H1 (cell line): ENCODE data around the gene WNK4. TPM values are rescaled to one million over a fixed set of nuclear protein-coding genes. Genes with fewer than 3 reads are reported as not detected.

ENCODE experiments used
- CTCF ChIA-PET: fragments of 300-600 bp; sonication (Branson Sonifier 250); formaldehyde crosslinking; loops from one replicate; lab custom pipeline; 2021; ENCODE audit not compliant: partially characterized antibody; lab: Charles Lee
- POLR2A ChIA-PET: fragments of 300-600 bp; sonication (Branson Sonifier 250); formaldehyde crosslinking; loops from one replicate; lab custom pipeline; 2021; ENCODE audit warnings: inconsistent platforms; ENCODE audit not compliant: partially characterized antibody; lab: Charles Lee
- DNase-seq, 2 experiments: peaks; one replicate each; pipeline versions ENCODE4 v3.0.0 to v3.0.0-alpha.2; 2010 to 2022; ENCODE audit warnings: low spot score in 2 of 2, low read depth in 1 of 2, mixed read lengths in 1 of 2
- FAIRE-seq: peaks from 2 replicates; lab custom pipeline; 2011; peaks lifted over from hg19 to GRCh38; lab: Jason Lieb, UNC
- H2AFZ ChIP-seq: 2 replicates; pipeline ENCODE4 v1.8.1; 2012; ENCODE audit warnings: low read length, inconsistent platforms
- H2AK5ac ChIP-seq: 2 replicates; pipeline ENCODE4 v1.6.1; 2013; ENCODE audit warnings: low read depth, low read length
- H2BK120ac ChIP-seq: replicated peaks from 2 replicates; pipeline ENCODE3; 2013; ENCODE audit warnings: low read depth, low read length, inconsistent platforms
- H2BK12ac ChIP-seq: 2 replicates; pipeline ENCODE4 v1.6.1; 2013; ENCODE audit warnings: low read depth, low read length
- H2BK15ac ChIP-seq: 2 replicates; pipeline ENCODE4 v1.6.1; 2013; ENCODE audit warnings: low read length
- H2BK20ac ChIP-seq: 2 replicates; pipeline ENCODE4 v1.6.1; 2013; ENCODE audit warnings: low read length
- H2BK5ac ChIP-seq: 2 replicates; pipeline ENCODE4 v1.6.1; 2013; ENCODE audit warnings: low read depth, low read length
- H3K14ac ChIP-seq: 2 replicates; pipeline ENCODE4 v1.6.1; 2013; ENCODE audit warnings: inconsistent platforms; ENCODE audit not compliant: insufficient read length
- H3K18ac ChIP-seq: 2 replicates; pipeline ENCODE4 v1.6.1; 2013; ENCODE audit warnings: low read length; ENCODE audit errors: extremely low read depth
- H3K23ac ChIP-seq: 2 replicates; pipeline ENCODE4 v1.6.1; 2013; ENCODE audit warnings: inconsistent platforms; ENCODE audit not compliant: insufficient read length
- H3K23me2 ChIP-seq: 2 replicates; pipeline ENCODE4 v1.6.1; 2013; ENCODE audit warnings: low read depth, low read length
- H3K27ac ChIP-seq: 2 replicates; pipeline ENCODE4 v1.6.1; 2011; ENCODE audit warnings: low read depth, low read length, inconsistent platforms
- H3K27me3 ChIP-seq, 4 experiments: replicated peaks in 1 of 4; 1 replicate in 1 of 4; 2 replicates in 3 of 4; pipeline versions ENCODE4 v1.6.1 to v1.8.1; 2011 to 2013; ENCODE audit warnings: low read length in 3 of 4, mild to moderate bottlenecking in 3 of 4, inconsistent platforms in 2 of 4, mixed read lengths in 2 of 4, moderate library complexity in 1 of 4; ENCODE audit not compliant: control insufficient read depth in 3 of 4, insufficient read depth in 3 of 4; ENCODE audit errors: extremely low read depth in 1 of 4
- H3K36me3 ChIP-seq, 4 experiments: 2 replicates each; pipeline versions ENCODE4 v1.6.1 to v1.8.1; 2011 to 2013; ENCODE audit warnings: mild to moderate bottlenecking in 4 of 4, low read length in 3 of 4, moderate library complexity in 2 of 4, control low read depth in 1 of 4, inconsistent platforms in 1 of 4; ENCODE audit not compliant: insufficient read depth in 4 of 4, control insufficient read depth in 2 of 4
- H3K4ac ChIP-seq: replicated peaks from 2 replicates; pipeline ENCODE3; 2013; ENCODE audit warnings: low read length, low read depth, mixed read lengths, inconsistent platforms; ENCODE audit not compliant: insufficient read length
- H3K4me1 ChIP-seq, 4 experiments: replicated peaks in 1 of 4; 1 replicate in 1 of 4; 2 replicates in 3 of 4; pipeline versions ENCODE4 v1.6.1 to v1.8.1; 2011 to 2013; ENCODE audit warnings: low read length in 3 of 4, inconsistent platforms in 2 of 4, mixed read lengths in 1 of 4; ENCODE audit not compliant: insufficient read depth in 4 of 4, control insufficient read depth in 3 of 4
- H3K4me2 ChIP-seq, 2 experiments: 2 replicates each; pipeline versions ENCODE4 v1.6.1 to v1.8.1; 2011 to 2013; ENCODE audit warnings: low read depth in 2 of 2, low read length in 2 of 2, control low read depth in 1 of 2, inconsistent platforms in 1 of 2, mild to moderate bottlenecking in 1 of 2; ENCODE audit not compliant: insufficient read depth in 1 of 2
- H3K4me3 ChIP-seq, 4 experiments: fragments of 200-600, 300-600 bp in 1 of 4; sonication (generic), shearing (Covaris generic), sonication (Bioruptor Twin) in 1 of 4; 2 replicates each; pipeline versions ENCODE4 v1.5.1 to v1.8.1; 2011 to 2016; ENCODE audit warnings: low read length in 4 of 4, low read depth in 3 of 4, control low read depth in 2 of 4, inconsistent platforms in 2 of 4, mild to moderate bottlenecking in 2 of 4, mixed read lengths in 1 of 4, moderate library complexity in 1 of 4; ENCODE audit not compliant: insufficient read depth in 2 of 4; ENCODE audit errors: extremely low read depth in 1 of 4
- H3K56ac ChIP-seq: replicated peaks from 2 replicates; pipeline ENCODE3; 2013; ENCODE audit warnings: low read depth, mild to moderate bottlenecking, mixed read lengths, low read length, inconsistent platforms; ENCODE audit not compliant: insufficient read length
- H3K79me1 ChIP-seq: 2 replicates; pipeline ENCODE4 v1.6.1; 2013; ENCODE audit warnings: low read depth, low read length, control low read depth
- H3K79me2 ChIP-seq, 2 experiments: 2 replicates each; pipeline versions ENCODE4 v1.6.1 to v1.8.1; 2012 to 2013; ENCODE audit warnings: low read length in 2 of 2, mild to moderate bottlenecking in 2 of 2, inconsistent platforms in 1 of 2; ENCODE audit not compliant: insufficient read depth in 2 of 2, control insufficient read depth in 1 of 2
- H3K9ac ChIP-seq, 4 experiments: replicated peaks in 1 of 4; 1 replicate in 1 of 4; 2 replicates in 3 of 4; pipeline versions ENCODE4 v1.6.1 to v1.8.1; 2011 to 2013; ENCODE audit warnings: low read depth in 3 of 4, low read length in 3 of 4, control low read depth in 2 of 4, mild to moderate bottlenecking in 2 of 4, moderate library complexity in 2 of 4, inconsistent platforms in 1 of 4; ENCODE audit errors: extremely low read depth in 1 of 4
- H3K9me3 ChIP-seq, 2 experiments: 2 replicates each; pipeline versions ENCODE4 v1.6.1 to v1.8.1; 2012 to 2013; ENCODE audit warnings: mild to moderate bottlenecking in 2 of 2, moderate library complexity in 2 of 2, control low read depth in 1 of 2, inconsistent platforms in 1 of 2, low read depth in 1 of 2, low read length in 1 of 2, mixed read lengths in 1 of 2; ENCODE audit not compliant: insufficient read depth in 2 of 2
- H4K20me1 ChIP-seq, 2 experiments: replicated peaks in 1 of 2; 2 replicates each; pipeline versions ENCODE3 to v1.8.1; 2011 to 2013; ENCODE audit warnings: inconsistent platforms in 2 of 2, low read length in 2 of 2, mild to moderate bottlenecking in 1 of 2; ENCODE audit not compliant: insufficient read depth in 2 of 2, control insufficient read depth in 1 of 2
- H4K5ac ChIP-seq: 2 replicates; pipeline ENCODE4 v1.6.1; 2013; ENCODE audit warnings: low read length, low read depth, mixed read lengths, inconsistent platforms; ENCODE audit not compliant: insufficient read length
- H4K8ac ChIP-seq: 2 replicates; pipeline ENCODE4 v1.8.0; 2013; ENCODE audit warnings: mild to moderate bottlenecking, moderate library complexity, low read length, inconsistent platforms; ENCODE audit not compliant: insufficient read depth; ENCODE audit errors: extremely low read depth
- H4K91ac ChIP-seq: replicated peaks from 2 replicates; pipeline ENCODE3; 2013; ENCODE audit warnings: low read length, mixed read lengths, inconsistent platforms; ENCODE audit not compliant: insufficient read length
- CREB1 ChIP-seq: IDR thresholded peaks from 2 replicates; pipeline ENCODE4 v1.6.1; 2012; ENCODE audit warnings: inconsistent platforms
- EZH2 ChIP-seq: fragments of 200-600 bp; sonication (generic); IDR thresholded peaks from 2 replicates; pipeline ENCODE4 v1.7.1; 2012; ENCODE audit warnings: low read depth, mild to moderate bottlenecking, moderate library complexity, low read length, inconsistent platforms; ENCODE audit not compliant: severe bottlenecking
- GABPA ChIP-seq: IDR thresholded peaks from 2 replicates; pipeline ENCODE4 v1.6.1; 2011; ENCODE audit warnings: mild to moderate bottlenecking, low read length, moderate library complexity, borderline replicate concordance; ENCODE audit not compliant: insufficient read depth
- KDM4A ChIP-seq: IDR thresholded peaks from one replicate; pipeline ENCODE4 v1.7.1; 2012; ENCODE audit warnings: low read depth, mild to moderate bottlenecking, moderate library complexity, low read length, inconsistent platforms; ENCODE audit not compliant: severe bottlenecking
- KDM5A ChIP-seq: fragments of 200-600 bp; IDR thresholded peaks from 2 replicates; pipeline ENCODE4 v1.7.1; 2012; ENCODE audit warnings: mild to moderate bottlenecking, low read length, inconsistent platforms, mixed read lengths
- MAFK ChIP-seq: IDR thresholded peaks from 2 replicates; pipeline ENCODE4 v1.6.1; 2012; ENCODE audit warnings: low read depth, mild to moderate bottlenecking, improper control_type of control experiment, low read length
- MAX ChIP-seq: IDR thresholded peaks from 2 replicates; pipeline ENCODE4 v1.6.1; 2012; ENCODE audit warnings: inconsistent platforms
- RBBP5 ChIP-seq: IDR thresholded peaks from 2 replicates; pipeline ENCODE4 v1.7.1; 2012; ENCODE audit warnings: low read depth, mild to moderate bottlenecking, inconsistent platforms, low read length, moderate library complexity, borderline replicate concordance
- SIRT6 ChIP-seq: IDR thresholded peaks from one replicate; pipeline ENCODE4 v1.7.1; 2012; ENCODE audit warnings: low read length, inconsistent platforms
- WGBS, 2 experiments: shearing (Covaris generic) in 1 of 2; methylation state at CpG; one replicate each; pipeline versions ENCODE4 v1.1.6 to v1.1.7; 2013 to 2015; ENCODE audit warnings: low lambda C conversion rate in 2 of 2, mixed read lengths in 2 of 2, inconsistent platforms in 1 of 2, low coverage in 1 of 2, missing lambda C conversion rate in 1 of 2; ENCODE audit not compliant: insufficient replicate concordance in 2 of 2, insufficient coverage in 1 of 2, insufficient read length in 1 of 2; ENCODE audit errors: extremely low coverage in 1 of 2, missing lambda C conversion rate in 1 of 2; 5-methylcytosine and 5-hydroxymethylcytosine counted together
- polyA plus RNA-seq, 7 experiments: library from polyadenylated mRNA; depleted of rRNA in 3 of 7; stranded (reverse) in 5 of 7; unstranded in 2 of 7; fragments of >200 nt in 5 of 7; fragments of 200-250 nt in 2 of 7; gene quantifications; 1 replicate in 5 of 7; 2 replicates in 1 of 7; 4 replicates in 1 of 7; pipeline versions ENCODE4 v1.2.1 to v1.2.3, GENCODE V29; 2011 to 2013; ENCODE audit warnings: missing spikeins in 2 of 7, mixed read lengths in 2 of 7
- total RNA-seq: library from RNA; stranded (reverse); fragmentation: NEBNext Ultra II Directional; extraction: Animal tissue kit (Norgen Biotek cat#: 25700); gene quantifications from 2 replicates; pipeline ENCODE4 v1.2.1, GENCODE V29; 2021

WNK4 gene
- total and polyA plus RNA-seq, 2 of the 8 experiments (the other 6 are each of a cell fraction or from before 2014, with no cell fraction given): 0.21 to 1.7 TPM

- no peak within 1 kb of the TSS for H3K27ac ChIP-seq
- H4K20me1 ChIP-seq: no peaks in the 10 kb centered on the region
- H2BK20ac ChIP-seq: peak within 1 kb of the TSS; percentile 48; the same call in 1 of the 2 replicates
- H3K56ac ChIP-seq: no peak within 1 kb of the TSS
- POLR2A ChIA-PET: interaction anchor here (0.7 to 4.3 kb wide), 15 partner anchors 9 to 183 kb away, joined by 3 to 46 read pairs (median 4); partner anchors contain the start of genes BECN1, PSMC3IP, PSME3 and RETREG3
- peak within 1 kb of the TSS; percentile 90 for H2AFZ ChIP-seq
- H3K14ac ChIP-seq: no peak within 1 kb of the TSS
- H3K36me3 ChIP-seq: no peaks in the 10 kb centered on the region
- peak within 1 kb of the TSS in 3 of 4 experiments; percentile 14 to 59 (median 25); a peak in 1 of 7 replicates for H3K9ac ChIP-seq
- no peak within 1 kb of the TSS for H2AK5ac ChIP-seq
- H3K79me1 ChIP-seq: no peaks in the 10 kb centered on the region
- H3K4me1 ChIP-seq: peaks cover 5 to 17% (median 9%) of the 10 kb centered on the region in 4 experiments
- H3K9me3 ChIP-seq: no peaks in the 10 kb centered on the region
- CTCF ChIA-PET: interaction anchor here (0.5 to 5.9 kb wide), 15 partner anchors 10 to 266 kb away, joined by 3 to 81 read pairs (median 4); partner anchors contain the start of genes BECN1, CNTD1, COA3 and PSMC3IP
- peak within 1 kb of the TSS; percentile 42 to 86 (median 60) for H3K4me3 ChIP-seq
- H2BK12ac ChIP-seq: 0 out of 2 replicates have a peak within 1 kb of the TSS, but pooled peaks have one; percentile 33
- H3K4me2 ChIP-seq: peak within 1 kb of the TSS; percentile 79 to 83
- no peak within 1 kb of the TSS for H4K91ac ChIP-seq
- no peak within 1 kb of the TSS; the same call in 1 of the 2 replicates for H2BK15ac ChIP-seq
- no peak within 1 kb of the TSS; the same call in 1 of the 2 replicates for H2BK5ac ChIP-seq
- peak within 1 kb of the TSS; percentile 82 for H3K18ac ChIP-seq
- peaks cover 12% of the 10 kb centered on the region; the same call in 1 of the 2 replicates for H3K23me2 ChIP-seq
- H2BK120ac ChIP-seq: no peak within 1 kb of the TSS
- WGBS, 2 experiments: 5% methylated on average over 36 of the region's 92 CpGs; no CpG with 5 or more reads in 1 of the 2 experiments
- no peak within 1 kb of the TSS for H3K23ac ChIP-seq
- H4K5ac ChIP-seq: no peak within 1 kb of the TSS
- DNase-seq: peak in 1 of 2 experiments; percentile 79
- no peak for FAIRE-seq
- H3K79me2 ChIP-seq: no peaks in the 10 kb centered on the region
- H4K8ac ChIP-seq: peak within 1 kb of the TSS; percentile 73
- no peak within 1 kb of the TSS for H3K4ac ChIP-seq
- peaks cover 12 to 28% (median 24%) of the 10 kb centered on the region in 4 experiments for H3K27me3 ChIP-seq
- TF ChIP-seq KDM4A (peak; percentile 98), RBBP5 (peak; percentile 2; the same call in 1 of the 2 replicates), KDM5A (no peak), CREB1 (0 out of 2 replicates have a peak, but pooled peaks have one; percentile 18), SIRT6 (no peak), MAFK (no peak), EZH2 (peak; percentile 18), MAX (peak; percentile 58; the same call in 1 of the 2 replicates), GABPA (no peak)
Observed at GRCh38 chr17:42760652-42761581, 19.5 kb upstream of the WNK4 start, which contains the start of gene RAMP2. Gene RAMP2 (plus strand): TSS chr17:42761227. CDS start chr17:42761262, 35 bp downstream.
